Measurements from ENCODE around the gene CDC42BPA.

DNA sequence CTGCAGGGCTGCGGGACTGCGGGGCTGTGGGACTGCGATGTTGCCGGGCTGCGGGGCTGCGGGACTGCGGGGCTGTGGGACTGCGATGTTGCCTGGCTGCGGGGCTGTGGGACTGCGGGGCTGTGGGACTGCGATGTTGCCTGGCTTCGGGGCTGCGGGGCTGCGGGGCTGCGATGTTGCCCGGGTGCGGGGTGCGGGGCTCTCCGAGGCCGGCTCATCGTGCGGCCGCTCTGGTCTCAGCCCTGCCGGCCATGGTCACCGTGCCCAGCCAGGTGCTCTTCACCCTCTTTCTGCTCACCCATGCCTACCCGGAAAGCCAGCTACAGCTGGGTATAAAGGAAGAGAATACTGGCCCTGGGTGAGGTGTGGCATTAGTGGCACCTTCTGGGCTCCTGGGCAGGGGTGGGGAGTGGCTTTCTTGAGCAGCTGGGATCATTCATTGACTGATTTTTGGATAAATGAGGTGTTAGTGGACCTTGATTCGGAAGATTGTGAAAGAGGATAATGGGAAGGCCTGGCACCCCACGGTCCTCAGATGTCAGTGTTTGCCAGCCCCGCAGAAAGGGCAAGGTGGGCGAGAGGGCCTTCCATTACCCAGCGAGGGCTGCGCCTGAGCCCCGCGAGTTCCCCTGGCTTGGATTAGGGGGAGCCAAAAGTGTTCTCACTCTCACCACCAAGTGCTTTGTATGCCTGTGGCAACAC is 341.9 kb downstream of the CDC42BPA start:
- TF ChIP-seq CTCF (conservative IDR thresholded peaks at IDR 0.05 in 1 of 2, IDR thresholded peaks at IDR 0.05 in 1 of 2; ENCODE audit: extremely low read depth in 1 of 2, insufficient read depth in 1 of 2, low read depth in 1 of 2, low read length in 2 of 2): no peak
- no peak for TF ChIP-seq EZH2 (IDR thresholded peaks at IDR 0.05; ENCODE audit: borderline replicate concordance, low read length)

All from mammary epithelial cell (primary cell).